ENCODE results near the gene IKZF4. TPM values are rescaled to one million over a fixed set of nuclear protein-coding genes. Genes with fewer than 3 reads are reported as not detected.

Gene IKZF4
- total RNA-seq, 2 experiments from 2014 or later = 1.3 to 6.0 TPM

DNA sequence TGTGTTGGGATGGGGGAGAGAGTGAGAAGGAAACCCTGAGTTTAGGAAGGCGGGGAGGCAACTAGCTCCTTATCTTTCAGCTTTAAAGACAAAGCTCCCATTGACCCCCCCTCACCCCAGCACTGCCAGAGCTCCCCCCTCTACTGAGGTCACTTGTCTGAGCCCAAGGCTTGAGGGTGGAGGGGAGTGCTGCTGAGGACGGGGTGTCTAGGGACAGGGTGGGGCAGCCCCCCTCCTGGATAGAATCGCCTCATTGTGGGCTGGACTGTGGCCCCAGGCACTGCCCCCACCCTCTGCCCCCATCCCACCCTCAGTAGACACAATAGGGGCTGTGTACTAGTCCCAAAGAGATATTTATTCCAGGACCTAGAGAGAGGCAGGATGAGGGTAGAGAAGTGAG is 62.1 kb downstream of the IKZF4 start:
- no peak for DNase-seq (ENCODE audit: low spot score)
- Histone ChIP-seq H3K9me3 (ENCODE audit: low read length) (no peaks in the 10 kb centered on the region), H3K9me2 (ENCODE audit: insufficient read depth, low read length) (no peaks in the 10 kb centered on the region), H3K27ac (ENCODE audit: low read depth, low read length, poor library complexity, severe bottlenecking) (no peak overlapping the region), H3K79me2 (ENCODE audit: insufficient read depth, low read depth, low read length) (no peaks in the 10 kb centered on the region), H3K36me3 (ENCODE audit: insufficient read depth, low read length) (no peaks in the 10 kb centered on the region), H2AFZ (ENCODE audit: low read length) (no peak overlapping the region), H3K4me3 (ENCODE audit: low read depth, low read length, poor library complexity, severe bottlenecking) (no peak overlapping the region), H3K4me1 (ENCODE audit: insufficient read depth, low read length, poor library complexity, severe bottlenecking) (peaks cover 16% of the 10 kb centered on the region), H3K4me2 (ENCODE audit: low read length) (no peak overlapping the region), H4K20me1 (ENCODE audit: insufficient read depth, low read length) (no peaks in the 10 kb centered on the region)
- BruUV-seq (replicated peaks) = no TSS peak
- intact Hi-C loops (cut with micrococcal nuclease; ENCODE audit: unreplicated experiment) = no loop called here
- POLR2A ChIA-PET = no interaction called here
- TF ChIP-seq EZH2phosphoT487 (IDR thresholded peaks at IDR 0.05; ENCODE audit: borderline replicate concordance, low read depth, low read length) = no peak
- TF ChIP-seq, protein P1, sequence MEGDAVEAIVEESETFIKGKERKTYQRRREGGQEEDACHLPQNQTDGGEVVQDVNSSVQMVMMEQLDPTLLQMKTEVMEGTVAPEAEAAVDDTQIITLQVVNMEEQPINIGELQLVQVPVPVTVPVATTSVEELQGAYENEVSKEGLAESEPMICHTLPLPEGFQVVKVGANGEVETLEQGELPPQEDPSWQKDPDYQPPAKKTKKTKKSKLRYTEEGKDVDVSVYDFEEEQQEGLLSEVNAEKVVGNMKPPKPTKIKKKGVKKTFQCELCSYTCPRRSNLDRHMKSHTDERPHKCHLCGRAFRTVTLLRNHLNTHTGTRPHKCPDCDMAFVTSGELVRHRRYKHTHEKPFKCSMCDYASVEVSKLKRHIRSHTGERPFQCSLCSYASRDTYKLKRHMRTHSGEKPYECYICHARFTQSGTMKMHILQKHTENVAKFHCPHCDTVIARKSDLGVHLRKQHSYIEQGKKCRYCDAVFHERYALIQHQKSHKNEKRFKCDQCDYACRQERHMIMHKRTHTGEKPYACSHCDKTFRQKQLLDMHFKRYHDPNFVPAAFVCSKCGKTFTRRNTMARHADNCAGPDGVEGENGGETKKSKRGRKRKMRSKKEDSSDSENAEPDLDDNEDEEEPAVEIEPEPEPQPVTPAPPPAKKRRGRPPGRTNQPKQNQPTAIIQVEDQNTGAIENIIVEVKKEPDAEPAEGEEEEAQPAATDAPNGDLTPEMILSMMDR (conservative IDR thresholded peaks at IDR 0.05; ENCODE audit: low read length) = no peak
- CTCF ChIA-PET (ENCODE audit: unreplicated experiment) = no interaction called here

- ChIA-PET POLR2A (interaction anchor here (0.6 to 0.7 kb wide), 2 partner anchors 247 to 653 kb away, joined by 3 to 7 read pairs; no protein-coding TSS in a partner anchor), CTCF (ENCODE audit: unreplicated experiment) (interaction anchor here (0.5 to 0.8 kb wide), 3 partner anchors 38 to 1527 kb away, joined by 3 to 11 read pairs (median 7); no protein-coding TSS in a partner anchor)
- Histone ChIP-seq H3K36me3 (ENCODE audit: insufficient read depth, low read length) (no peaks in the 10 kb centered on the region), H3K79me2 (ENCODE audit: insufficient read depth, low read depth, low read length) (no peaks in the 10 kb centered on the region), H3K9me2 (ENCODE audit: insufficient read depth, low read length) (no peaks in the 10 kb centered on the region), H4K20me1 (ENCODE audit: insufficient read depth, low read length) (no peaks in the 10 kb centered on the region), H2AFZ (ENCODE audit: low read length) (no peak overlapping the region), H3K9me3 (ENCODE audit: low read length) (no peaks in the 10 kb centered on the region), H3K27ac (ENCODE audit: low read depth, low read length, poor library complexity, severe bottlenecking) (no peak overlapping the region), H3K4me3 (ENCODE audit: low read depth, low read length, poor library complexity, severe bottlenecking) (no peak overlapping the region), H3K4me2 (ENCODE audit: low read length) (no peak overlapping the region), H3K4me1 (ENCODE audit: insufficient read depth, low read length, poor library complexity, severe bottlenecking) (peaks cover 8% of the 10 kb centered on the region)
- intact Hi-C loops (cut with micrococcal nuclease; ENCODE audit: unreplicated experiment) = no loop called here
- BruUV-seq (replicated peaks) = no TSS peak
- peak; percentile 49 for DNase-seq (ENCODE audit: low spot score)
- TF ChIP-seq EZH2phosphoT487 (IDR thresholded peaks at IDR 0.05; ENCODE audit: borderline replicate concordance, low read depth, low read length) = no peak
- TF ChIP-seq, protein P1 (conservative IDR thresholded peaks at IDR 0.05; ENCODE audit: low read length) = peak; percentile 73
Observed at GRCh38 chr12:56084958-56085543, 64.2 kb downstream of the IKZF4 start.

- intact Hi-C loops (cut with micrococcal nuclease; ENCODE audit: unreplicated experiment) = no loop called here
- ChIA-PET CTCF (ENCODE audit: unreplicated experiment) (interaction anchor here (0.8 kb wide), 1 partner anchor 39 kb away, joined by 3 read pairs; no protein-coding TSS in a partner anchor), POLR2A (interaction anchor here (0.6 to 0.7 kb wide), 2 partner anchors 60 to 652 kb away, joined by 3 to 6 read pairs; no protein-coding TSS in a partner anchor)
- no TSS peak for BruUV-seq (replicated peaks)
- no peak for TF ChIP-seq EZH2phosphoT487 (IDR thresholded peaks at IDR 0.05; ENCODE audit: borderline replicate concordance, low read depth, low read length)
- TF ChIP-seq, protein P1 (conservative IDR thresholded peaks at IDR 0.05; ENCODE audit: low read length) = no peak
- H3K4me3 ChIP-seq (ENCODE audit: low read depth, low read length, poor library complexity, severe bottlenecking) = no peak overlapping the region
- no peak overlapping the region for H3K4me2 ChIP-seq (ENCODE audit: low read length)
- no peaks in the 10 kb centered on the region for H4K20me1 ChIP-seq (ENCODE audit: insufficient read depth, low read length)
- no peak overlapping the region for H2AFZ ChIP-seq (ENCODE audit: low read length)
- H3K9me3 ChIP-seq (ENCODE audit: low read length) = no peaks in the 10 kb centered on the region
- no peaks in the 10 kb centered on the region for H3K9me2 ChIP-seq (ENCODE audit: insufficient read depth, low read length)
- H3K79me2 ChIP-seq (ENCODE audit: insufficient read depth, low read depth, low read length) = no peaks in the 10 kb centered on the region
- no peaks in the 10 kb centered on the region for H3K4me1 ChIP-seq (ENCODE audit: insufficient read depth, low read length, poor library complexity, severe bottlenecking)
- H3K36me3 ChIP-seq (ENCODE audit: insufficient read depth, low read length) = no peaks in the 10 kb centered on the region
- DNase-seq (ENCODE audit: low spot score) = no peak
- H3K27ac ChIP-seq (ENCODE audit: low read depth, low read length, poor library complexity, severe bottlenecking) = no peak overlapping the region
Observed at GRCh38 chr12:56086096-56086495, 65.3 kb downstream of the IKZF4 start.
